ENCODE results near the gene LRRFIP1. TPM values are rescaled to one million over a fixed set of nuclear protein-coding genes. Genes with fewer than 3 reads are reported as not detected.
"Not testable (repeated sequence)": the region's sequence is repeated elsewhere in the genome, so short reads cannot be mapped to it uniquely, and the experiment has no call there.

LRRFIP1 gene
- total RNA-seq, 2 donors from 2014 or later, result 180 to 357 TPM

DNA sequence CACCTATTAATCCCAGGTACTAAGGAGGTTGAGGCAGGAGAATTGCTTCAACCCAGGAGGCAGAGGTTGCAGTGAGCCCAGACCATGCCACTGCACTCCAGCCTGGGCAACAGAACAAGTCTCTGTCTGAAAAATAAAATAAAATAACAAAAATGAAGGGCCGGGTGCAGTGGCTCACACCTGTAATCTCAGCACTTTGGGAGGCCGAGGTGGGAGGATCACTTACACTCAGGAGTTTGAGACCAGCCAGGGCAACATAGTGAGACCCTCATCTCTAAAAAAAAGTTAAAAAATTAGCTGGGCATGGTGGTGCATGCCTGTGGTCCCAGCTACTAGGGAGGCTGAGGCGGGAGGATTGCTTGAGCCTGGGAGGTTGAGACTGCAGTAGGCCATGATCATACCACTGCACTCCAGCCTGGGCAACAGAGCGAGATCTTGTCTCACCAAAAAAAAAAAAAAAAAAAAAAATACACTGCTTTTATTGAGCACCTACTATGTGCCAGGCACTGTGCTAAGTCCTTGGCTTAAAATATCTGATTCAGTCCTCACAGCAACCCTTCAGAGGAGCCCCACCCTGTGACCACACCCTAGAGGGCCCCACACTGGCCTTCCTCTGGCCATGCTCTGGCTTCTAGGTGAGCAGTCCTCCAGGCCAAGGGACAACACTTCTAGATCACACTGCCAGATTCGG is 31.4 kb upstream of the LRRFIP1 start:
- intact Hi-C loops (cut with DNase I), result loop anchor here in 1 of 2 donors (10.0 kb wide), 1 partner anchor 149 kb away; no protein-coding TSS in a partner anchor
- DNase-seq (ENCODE audit: low spot score), result peak; percentile 35

DNA sequence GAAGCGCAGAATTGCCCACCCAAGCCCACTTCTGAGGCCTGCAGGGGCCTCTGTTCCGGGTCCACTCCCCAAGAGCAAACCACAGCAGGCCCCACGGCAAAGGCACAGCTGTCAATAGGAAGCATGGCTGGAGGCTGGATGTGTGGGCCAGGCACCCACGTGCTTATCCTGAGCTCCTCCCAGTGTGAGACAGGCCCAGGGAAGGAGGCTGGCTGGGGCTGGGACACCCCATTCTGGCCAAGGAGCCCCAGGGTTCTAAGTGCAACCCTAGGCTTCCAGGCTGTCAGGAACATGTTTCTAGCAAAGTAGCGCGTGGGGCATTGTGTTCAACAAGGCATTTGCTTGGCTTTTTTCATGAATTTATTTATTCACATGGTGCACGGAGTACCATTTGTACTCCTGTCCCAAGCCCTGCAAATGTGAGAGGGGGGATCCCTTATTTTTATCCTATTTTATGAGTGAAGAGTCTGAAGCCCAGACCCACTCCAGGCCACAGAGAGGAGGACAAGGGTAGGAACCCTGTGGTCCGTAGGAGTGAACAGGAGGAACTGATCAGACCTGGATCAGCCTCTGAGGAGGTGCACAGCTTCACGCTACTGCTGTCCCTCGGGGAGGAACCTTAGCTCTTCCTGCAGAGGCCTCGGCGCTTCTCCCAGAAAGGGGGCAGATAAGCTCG is 30.7 kb upstream of the LRRFIP1 start:
- peak; percentile 70 for DNase-seq (ENCODE audit: low spot score)
- intact Hi-C loops (cut with DNase I), result loop anchor here in 1 of 2 donors (10.0 kb wide), 1 partner anchor 148 kb away; no protein-coding TSS in a partner anchor

DNA sequence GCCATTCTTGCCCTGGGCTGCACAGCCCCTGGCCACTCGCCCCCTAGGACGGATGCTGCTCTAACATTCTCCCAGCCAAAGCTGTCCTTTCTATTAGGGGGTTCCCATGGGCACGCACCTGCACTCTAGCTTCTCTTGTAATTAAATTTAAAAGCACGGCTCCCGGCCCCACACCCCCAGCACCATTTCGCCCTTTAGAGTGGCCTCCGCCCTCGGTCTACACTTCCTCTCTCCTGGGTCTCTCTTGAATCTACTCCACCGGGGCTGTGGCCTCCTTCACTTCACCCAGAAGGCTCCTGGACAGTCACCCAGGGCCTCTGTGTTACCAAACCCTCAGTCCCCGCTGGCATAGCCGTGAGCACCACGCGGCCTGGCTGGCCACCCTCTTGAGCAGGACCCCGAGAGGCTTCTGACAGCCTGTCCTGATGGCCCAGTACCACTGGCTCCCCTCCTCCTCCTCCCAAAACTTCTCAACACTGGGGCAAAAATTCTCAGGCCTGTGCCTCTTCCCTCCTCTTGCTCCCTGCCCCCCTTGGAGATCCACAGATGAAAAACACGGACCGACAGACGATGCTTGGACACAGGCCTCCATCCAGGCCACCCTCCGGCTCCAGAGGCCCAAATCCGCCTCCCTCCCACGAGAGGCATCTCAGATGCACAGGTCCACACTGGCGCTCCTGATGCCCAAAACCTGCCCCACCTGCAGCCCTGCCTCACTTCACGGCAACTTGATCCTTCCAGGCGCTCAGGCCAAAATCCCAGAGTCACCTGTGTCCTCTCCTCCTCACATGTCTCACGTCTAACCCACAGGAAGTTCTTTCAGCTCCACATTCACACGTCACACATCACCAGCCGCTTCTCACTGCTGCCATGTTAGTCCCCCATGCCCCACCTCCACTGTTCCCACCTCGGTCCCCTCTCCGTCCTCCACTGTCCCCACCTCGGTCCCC is 29.9 kb upstream of the LRRFIP1 start:
- intact Hi-C loops (cut with DNase I), result loop anchor here in 1 of 2 donors (10.0 kb wide), 1 partner anchor 147 kb away; no protein-coding TSS in a partner anchor
- peak; percentile 77 for DNase-seq (ENCODE audit: low spot score)

DNA sequence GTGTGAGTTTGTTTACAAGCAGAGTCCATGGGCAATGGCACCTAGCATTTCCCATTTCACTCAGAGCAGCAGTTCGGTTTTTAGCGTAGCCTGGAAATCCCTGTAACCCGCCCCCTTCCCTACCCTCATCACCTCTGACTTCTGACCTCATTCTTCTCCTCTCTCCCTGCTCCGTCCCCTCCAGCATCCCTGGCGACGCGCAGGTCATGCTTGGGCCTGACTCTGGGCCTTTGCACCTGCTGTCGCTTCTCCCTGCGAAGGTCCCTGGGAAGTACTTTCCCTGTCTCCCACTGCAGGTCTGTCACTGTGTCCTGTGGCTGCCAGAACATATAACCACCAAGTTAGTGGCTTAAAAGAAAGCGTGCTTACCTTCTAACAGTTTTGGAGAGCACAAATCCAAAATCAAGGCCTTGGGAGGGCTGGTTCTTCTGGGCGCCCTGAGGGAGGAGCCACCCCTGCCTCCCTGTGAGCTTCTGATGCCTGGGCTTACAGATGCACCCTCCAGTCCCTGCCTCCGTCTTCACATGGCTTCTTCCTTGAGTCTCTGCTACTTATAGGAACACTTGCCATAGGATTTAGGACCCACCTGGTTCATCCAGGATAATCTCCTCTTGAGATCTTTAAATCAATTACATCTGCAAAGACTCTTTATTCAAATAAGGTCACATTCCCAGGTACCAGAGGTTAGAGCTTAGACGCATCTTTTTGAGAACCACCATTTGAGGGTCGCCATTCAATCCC is 28.7 kb upstream of the LRRFIP1 start:
- peak; percentile 31 for DNase-seq (ENCODE audit: low spot score)
- intact Hi-C loops (cut with DNase I), result loop anchor here in 1 of 2 donors (10.0 kb wide), 1 partner anchor 146 kb away; no protein-coding TSS in a partner anchor

DNA sequence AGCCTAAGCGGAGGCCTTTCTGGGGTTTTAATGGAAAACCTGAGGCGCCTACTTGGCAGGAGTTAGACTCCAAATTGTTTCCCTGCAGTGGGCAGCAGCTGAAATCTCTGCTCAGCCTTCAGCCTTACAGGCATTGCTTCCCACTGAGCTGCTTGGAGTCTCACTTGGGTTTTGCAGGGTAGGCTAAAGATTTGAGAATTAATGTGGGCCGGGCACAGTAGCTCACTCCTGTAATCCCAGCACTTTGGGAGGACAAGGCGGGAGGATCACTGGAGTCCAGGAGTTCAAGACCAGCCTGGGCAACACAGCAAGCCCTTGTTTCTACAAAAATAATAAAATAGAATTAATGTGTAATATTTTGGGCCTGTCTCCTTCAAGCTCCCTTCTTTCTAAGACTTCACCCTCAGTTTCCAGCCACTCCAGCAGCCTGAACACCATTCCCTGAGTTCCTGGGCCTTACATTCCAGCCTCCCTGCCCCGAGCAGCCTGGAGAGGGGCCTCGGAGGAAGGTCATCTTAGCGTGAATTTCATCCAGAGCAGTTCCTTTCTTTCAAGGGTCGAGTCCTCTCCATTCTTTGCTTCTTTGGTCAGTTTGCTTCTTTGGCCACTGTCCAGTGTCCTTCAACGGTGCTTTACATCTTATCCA is 27.8 kb upstream of the LRRFIP1 start:
- intact Hi-C loops (cut with DNase I), result loop anchor here (5.0 to 10.0 kb wide), 3 partner anchors 68 to 145 kb away; no protein-coding TSS in a partner anchor
- DNase-seq (ENCODE audit: low spot score), result peak; percentile 37

DNA sequence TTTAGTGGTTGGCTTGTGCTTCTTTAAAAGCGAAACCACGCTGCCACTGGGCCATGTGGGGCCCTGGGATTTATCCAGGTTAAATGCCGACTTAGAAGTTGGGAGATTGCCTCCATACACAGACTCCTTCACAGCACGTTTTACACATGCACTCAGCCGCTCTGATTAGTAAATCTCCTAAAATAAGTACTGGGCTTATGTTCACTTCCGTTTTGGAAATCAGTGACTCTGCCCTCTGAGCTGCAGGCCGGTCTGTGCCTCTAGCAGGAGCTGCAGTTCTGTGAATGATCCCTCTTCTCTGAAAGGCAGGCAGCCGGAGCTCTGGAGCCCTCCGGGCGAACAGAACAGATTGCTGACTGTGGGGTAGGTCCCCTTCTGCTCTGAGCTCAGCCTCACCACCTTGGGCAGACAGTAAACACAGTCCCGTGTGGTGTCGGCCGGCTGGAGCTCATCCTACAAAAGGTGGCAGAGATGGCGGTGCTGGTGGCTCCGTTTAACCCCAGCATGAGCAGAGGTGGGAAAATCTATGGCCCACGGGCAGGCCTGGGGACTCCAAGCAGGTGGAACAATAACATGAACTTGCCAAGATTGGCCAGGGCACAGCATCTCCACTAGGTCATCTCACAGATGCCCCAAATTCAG is 27.1 kb upstream of the LRRFIP1 start:
- DNase-seq (ENCODE audit: low spot score), result peak; percentile 88

DNA sequence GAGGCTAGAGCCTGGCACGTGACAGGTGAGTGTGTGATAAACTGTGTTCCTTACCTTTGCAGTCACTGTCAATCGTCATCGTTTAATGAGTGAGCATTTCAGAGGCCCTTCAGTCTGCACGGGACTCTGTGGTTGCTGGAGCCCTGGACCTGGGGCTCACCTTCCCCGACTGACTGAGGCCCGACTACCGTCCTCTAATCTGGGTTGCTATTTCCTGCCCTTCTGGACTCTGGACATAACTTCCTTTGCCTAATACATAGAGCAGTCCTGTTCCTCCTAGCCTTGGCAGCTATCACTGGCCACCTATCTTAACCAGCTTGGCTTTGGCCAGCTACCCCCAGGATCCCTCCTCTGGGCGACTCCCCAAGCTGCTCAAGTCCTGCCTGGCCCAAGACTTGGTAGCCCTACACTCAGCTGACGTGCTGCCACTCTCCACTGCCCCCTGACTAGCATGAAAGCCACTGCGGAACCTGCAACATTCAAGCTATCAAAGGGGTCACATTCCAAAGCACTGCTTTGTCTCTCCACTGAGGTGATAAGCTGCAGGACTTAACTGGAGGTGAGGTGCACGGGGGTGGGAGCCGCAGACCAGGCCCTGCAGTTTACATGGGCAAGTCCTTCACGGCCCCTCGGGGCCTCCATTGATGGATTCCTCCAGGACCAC is 25.8 kb upstream of the LRRFIP1 start:
- intact Hi-C loops (cut with DNase I), result loop anchor here in 1 of 2 donors (5.0 kb wide), 2 partner anchors 66 to 141 kb away; no protein-coding TSS in a partner anchor
- DNase-seq (ENCODE audit: low spot score), result peak; percentile 58

More for the DNA sequence above, 27.1 kb upstream of the LRRFIP1 start:
- intact Hi-C loops (cut with DNase I), result loop anchor here in 1 of 2 donors (5.0 kb wide), 2 partner anchors 67 to 142 kb away; no protein-coding TSS in a partner anchor

DNA sequence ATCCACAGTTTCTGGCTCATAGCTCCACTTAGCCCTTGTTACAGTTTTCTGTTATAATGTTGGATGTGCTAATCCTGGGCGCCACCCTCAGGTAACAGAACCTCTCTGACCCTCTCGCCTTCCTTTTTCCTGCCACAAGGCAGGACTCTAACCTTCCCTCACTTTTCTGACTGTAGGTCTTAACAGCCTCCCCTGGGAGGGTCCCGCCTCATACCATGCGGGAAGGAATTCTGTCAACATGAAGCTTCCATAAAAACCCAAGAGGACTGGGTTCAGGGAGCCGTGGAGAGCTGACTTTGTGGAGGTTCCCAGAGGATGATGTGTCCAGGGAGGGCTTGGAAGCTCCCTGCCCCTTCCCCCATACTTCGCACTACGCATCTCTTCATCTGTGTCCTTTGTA is 25.0 kb upstream of the LRRFIP1 start:
- intact Hi-C loops (cut with DNase I), result loop anchor here in 1 of 2 donors (5.0 kb wide), 2 partner anchors 65 to 140 kb away; no protein-coding TSS in a partner anchor
- DNase-seq (ENCODE audit: low spot score), result no peak

DNA sequence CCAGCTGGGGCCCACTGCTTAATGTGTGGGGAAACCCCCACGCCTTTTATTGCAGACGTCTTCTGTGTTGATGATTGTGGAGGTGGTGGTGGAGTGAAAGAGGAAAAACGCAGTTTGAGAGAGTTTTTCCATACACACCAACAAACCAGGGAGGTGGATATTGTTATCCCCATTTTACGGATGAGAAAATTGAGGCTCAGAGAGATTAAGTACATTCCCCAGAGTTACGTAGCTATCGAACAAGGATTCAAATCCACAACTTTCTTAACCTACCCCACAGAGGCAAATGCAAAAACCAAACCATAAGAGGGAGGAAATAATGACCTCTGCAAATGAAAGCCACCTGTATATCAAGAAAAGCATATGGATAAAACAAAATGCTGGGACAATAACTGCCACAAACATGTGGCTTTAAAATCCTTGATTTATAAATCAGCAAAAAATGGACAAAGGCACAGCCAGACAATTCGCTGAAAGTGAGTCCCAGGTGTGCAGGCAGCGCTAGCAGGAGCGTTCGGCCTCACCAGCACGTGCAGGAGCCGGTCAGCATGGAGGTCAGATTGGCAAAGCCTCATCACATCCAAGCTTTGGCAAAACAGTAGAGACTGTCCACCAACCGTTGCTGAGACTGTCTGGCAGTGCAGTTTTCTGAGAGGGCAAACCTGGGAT is 24.2 kb upstream of the LRRFIP1 start:
- intact Hi-C loops (cut with DNase I), result loop anchor here in 1 of 2 donors (5.0 kb wide), 2 partner anchors 64 to 139 kb away; no protein-coding TSS in a partner anchor
- DNase-seq (ENCODE audit: low spot score), result no peak

DNA sequence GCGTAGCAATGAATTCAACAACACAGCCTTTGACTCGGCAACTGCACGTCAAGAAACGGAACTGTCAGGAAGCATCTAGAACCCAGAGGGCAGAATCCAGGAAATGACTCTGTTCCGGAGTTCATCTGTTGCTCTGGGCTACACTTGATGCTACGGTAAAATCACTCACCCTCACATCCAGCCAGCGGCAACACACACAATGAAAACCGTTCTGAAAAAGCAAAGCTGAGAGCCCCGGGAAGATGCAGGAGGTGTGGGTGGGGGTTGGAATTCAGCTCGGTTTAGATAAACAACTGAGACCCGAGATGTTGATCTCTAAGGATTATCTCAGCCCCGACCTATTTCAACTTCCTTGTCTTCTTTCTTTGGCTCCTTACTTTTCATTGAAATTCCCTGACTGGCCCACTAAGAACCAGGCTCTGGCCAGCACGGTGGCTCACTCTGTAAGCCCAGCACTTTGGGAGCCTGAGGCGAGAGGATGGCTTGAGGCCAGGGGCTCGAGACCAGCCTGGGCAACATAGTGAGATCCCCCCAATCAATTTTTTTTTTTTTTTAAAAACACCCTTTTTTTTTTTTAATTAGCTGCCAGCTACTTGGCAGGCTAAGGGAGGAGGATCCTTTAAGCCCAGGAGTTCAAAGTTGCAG is 23.5 kb upstream of the LRRFIP1 start:
- peak; percentile 74 for DNase-seq (ENCODE audit: low spot score)
- intact Hi-C loops (cut with DNase I), result loop anchor here in 1 of 2 donors (5.0 kb wide), 2 partner anchors 63 to 138 kb away; no protein-coding TSS in a partner anchor

DNA sequence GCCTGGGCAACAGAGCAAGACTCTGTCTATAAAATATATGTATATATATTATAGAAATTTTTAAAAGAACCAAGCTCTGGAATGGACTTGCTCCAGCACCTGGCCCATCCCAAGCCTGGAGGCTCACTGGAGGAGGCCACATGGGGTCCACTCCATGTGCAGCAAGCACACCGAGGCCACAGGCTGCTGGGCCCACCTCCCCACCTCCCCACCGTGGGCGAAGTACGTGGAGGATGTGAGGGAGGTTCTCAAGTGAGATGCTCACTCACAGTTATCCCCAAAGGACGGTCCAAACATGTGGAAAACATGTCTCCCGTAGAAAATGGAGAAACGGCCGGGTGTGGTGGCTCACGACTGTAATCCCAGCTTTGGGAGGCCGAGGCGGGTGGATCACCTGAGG is 23.0 kb upstream of the LRRFIP1 start:
- intact Hi-C loops (cut with DNase I), result loop anchor here in 1 of 2 donors (5.0 kb wide), 2 partner anchors 63 to 138 kb away; no protein-coding TSS in a partner anchor
- DNase-seq (ENCODE audit: low spot score), result peak; percentile 62

DNA sequence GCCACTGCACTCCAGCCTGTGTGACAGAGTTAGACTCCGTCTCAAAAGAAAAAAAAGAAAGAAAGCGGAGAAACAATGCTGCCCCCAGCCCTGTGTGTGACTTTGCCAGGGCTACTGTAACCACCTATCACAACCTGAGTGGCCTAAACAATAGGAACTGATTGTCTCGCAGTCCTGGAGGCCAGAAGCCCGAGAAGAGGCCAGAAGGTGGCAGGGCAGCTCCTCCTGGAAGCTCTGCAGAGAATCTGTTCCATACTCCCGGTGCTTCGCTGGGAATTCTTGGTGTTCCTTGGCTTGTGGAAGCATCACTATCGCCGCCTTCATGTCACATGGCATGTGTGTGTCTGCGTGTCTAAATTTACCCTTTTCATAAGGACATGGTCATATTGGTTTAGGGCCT is 22.4 kb upstream of the LRRFIP1 start:
- intact Hi-C loops (cut with DNase I), result loop anchor here in 1 of 2 donors (5.0 kb wide), 2 partner anchors 62 to 137 kb away; no protein-coding TSS in a partner anchor
- peak; percentile 68 for DNase-seq (ENCODE audit: low spot score)

DNA sequence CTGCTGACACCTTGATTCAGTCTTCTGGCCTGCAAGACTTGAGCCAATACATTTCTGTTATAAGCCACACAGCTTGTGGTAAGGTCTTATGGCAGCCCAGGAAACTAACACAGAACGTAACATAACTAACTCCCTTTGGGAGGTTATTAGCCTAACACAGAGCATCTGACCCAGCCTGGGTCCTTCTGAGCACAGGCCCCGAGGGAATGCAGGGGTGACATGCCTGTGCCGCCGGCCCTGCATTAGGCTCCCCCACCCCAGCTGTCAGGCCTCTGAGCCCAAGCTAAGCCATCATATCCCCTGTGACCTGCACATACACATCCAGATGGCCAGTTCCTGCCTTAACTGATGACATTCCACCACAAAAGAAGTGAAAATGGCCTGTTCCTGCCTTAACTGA is 20.9 kb upstream of the LRRFIP1 start:
- DNase-seq (ENCODE audit: low spot score); intact Hi-C loops (cut with DNase I): not testable (repeated sequence)

DNA sequence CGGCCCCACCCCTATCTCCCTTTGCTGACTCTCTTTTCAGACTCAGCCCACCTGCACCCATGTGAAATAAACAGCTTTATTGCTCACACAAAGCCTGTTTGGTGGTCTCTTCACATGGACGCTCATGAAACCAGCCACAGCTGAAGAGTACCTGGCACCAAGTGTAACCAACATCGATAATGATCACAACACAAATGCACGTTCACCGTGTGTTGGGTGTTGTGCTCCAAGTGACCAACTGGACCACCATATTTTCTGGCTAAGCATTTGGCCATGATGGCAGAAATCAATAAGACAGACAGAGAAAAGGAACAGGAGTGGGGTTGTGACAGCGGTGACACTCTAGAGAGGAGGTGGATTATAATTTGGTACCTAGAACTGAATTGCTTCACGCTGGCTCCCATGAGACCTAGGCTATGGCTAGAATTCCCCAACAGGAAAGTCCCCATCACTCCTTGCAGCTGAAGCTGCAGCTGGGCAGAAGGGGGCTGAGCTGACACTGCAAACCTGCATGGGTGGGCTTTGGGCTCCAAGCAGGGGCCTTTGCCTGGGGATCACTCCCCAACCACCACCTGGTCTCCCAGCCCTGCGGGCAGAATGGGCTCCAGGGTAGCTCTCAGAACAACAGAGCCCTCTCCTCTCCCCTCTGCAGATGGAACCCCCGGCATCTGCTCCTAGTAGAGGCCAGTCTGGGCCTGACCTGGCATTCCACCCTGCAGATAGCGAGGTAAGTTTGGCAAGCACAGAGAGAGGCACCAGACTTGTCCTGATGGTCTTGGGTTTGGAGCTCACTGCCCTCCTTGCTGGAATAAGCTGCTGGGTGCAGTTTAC is 14.6 kb upstream of the LRRFIP1 start:
- no peak for DNase-seq (ENCODE audit: low spot score)
- intact Hi-C loops (cut with DNase I), result no loop called here

DNA sequence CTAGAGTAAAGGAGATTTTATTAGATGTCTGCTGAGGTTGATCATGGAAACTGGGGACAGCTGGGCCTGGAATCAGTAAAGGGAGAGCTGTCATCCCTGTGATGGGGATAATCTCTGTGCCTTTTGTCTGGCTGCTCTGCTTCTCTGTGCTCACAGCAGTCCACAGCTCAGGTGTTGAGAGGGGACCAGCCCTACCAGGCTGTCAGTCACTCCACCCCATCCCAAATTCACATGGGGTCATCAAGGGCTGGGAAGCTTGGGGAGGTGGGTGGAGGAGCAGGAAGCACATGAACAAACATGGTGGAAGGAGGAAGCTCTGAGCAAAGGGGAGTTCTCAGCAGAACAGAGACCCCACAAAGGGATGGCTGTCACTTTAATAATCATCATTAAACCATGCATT is 13.7 kb upstream of the LRRFIP1 start:
- no peak for DNase-seq (ENCODE audit: low spot score)
- intact Hi-C loops (cut with DNase I), result no loop called here
